B cell (primary cell): ENCODE results near the gene NOL9. TPM values are rescaled to one million over a fixed set of nuclear protein-coding genes. Genes with fewer than 3 reads are reported as not detected.

Source experiments
- ATAC-seq: fragments of 200-7000 bp; cut with Tn5 transposase; one replicate; pipeline ENCODE4 v1.10.0; 2021; ENCODE audit warnings: low read depth, mild to moderate bottlenecking, moderate number of reproducible peaks, moderate library complexity
- CTCF ChIA-PET: fragments of 350-600 bp; sonication (Branson Sonifier 250); formaldehyde crosslinking; loops from one replicate; lab custom pipeline; 2021; ENCODE audit warnings: antibody characterized with exemption, inconsistent platforms; lab: Charles Lee
- POLR2A ChIA-PET: fragments of 350-600 bp; sonication (Branson Sonifier 250); formaldehyde crosslinking; loops from one replicate; lab custom pipeline; 2021; ENCODE audit warnings: antibody characterized with exemption; lab: Charles Lee
- DNase-seq: peaks from one replicate; pipeline ENCODE4 v3.0.0; 2013
- H2AFZ ChIP-seq: 2 replicates; pipeline ENCODE4 v1.6.1; 2012; ENCODE audit warnings: mild to moderate bottlenecking, low read depth, low read length; ENCODE audit not compliant: insufficient read depth, poor library complexity, severe bottlenecking
- H3K27ac ChIP-seq, 2 donors: 1 replicate in 1 of 2; 2 replicates in 1 of 2; pipeline ENCODE4 v1.5.1; 2012 to 2013; ENCODE audit warnings: low read length in 2 of 2, mild to moderate bottlenecking in 2 of 2, moderate library complexity in 1 of 2
- H3K27me3 ChIP-seq, 4 experiments: fragments of 200-600 bp in 1 of 4; sonication (generic) in 1 of 4; replicated peaks in 1 of 4; 1 replicate in 2 of 4; 2 replicates in 2 of 4; pipeline versions ENCODE4 v1.6.1 to v1.7.0; 2013 to 2016; ENCODE audit warnings: low read length in 3 of 4, mild to moderate bottlenecking in 2 of 4, mixed read lengths in 1 of 4, moderate library complexity in 1 of 4; ENCODE audit not compliant: insufficient read depth in 4 of 4, control insufficient read depth in 3 of 4; ENCODE audit errors: control extremely low read depth in 1 of 4
- H3K36me3 ChIP-seq, 2 experiments: replicated peaks in 1 of 2; 1 replicate in 1 of 2; 2 replicates in 1 of 2; pipeline versions ENCODE4 v1.6.1 to v1.7.1; 2013; ENCODE audit warnings: low read length in 1 of 2; ENCODE audit not compliant: insufficient read depth in 2 of 2, control insufficient read depth in 1 of 2; ENCODE audit errors: control extremely low read depth in 1 of 2, extremely low read depth in 1 of 2
- H3K4me1 ChIP-seq, 2 donors: fragments of 200-600 bp in 1 of 2; sonication (generic) in 1 of 2; 1 replicate in 1 of 2; 2 replicates in 1 of 2; pipeline versions ENCODE4 v1.5.1 to v1.6.1; 2013 to 2017; ENCODE audit warnings: low read length in 2 of 2; ENCODE audit not compliant: control insufficient read depth in 2 of 2, insufficient read depth in 2 of 2
- H3K4me2 ChIP-seq: replicated peaks from 2 replicates; pipeline ENCODE3; 2012; ENCODE audit warnings: mild to moderate bottlenecking, low read depth, low read length; ENCODE audit not compliant: poor library complexity, severe bottlenecking
- H3K4me3 ChIP-seq, 5 experiments: fragments of 200-600 bp in 1 of 5; sonication (generic) in 1 of 5; 1 replicate in 3 of 5; 2 replicates in 2 of 5; pipeline versions ENCODE4 v1.5.1 to v1.7.0; 2011 to 2016; ENCODE audit warnings: low read length in 4 of 5, mild to moderate bottlenecking in 4 of 5, low read depth in 2 of 5, control low read depth in 1 of 5, moderate library complexity in 1 of 5; ENCODE audit not compliant: insufficient read depth in 1 of 5; ENCODE audit errors: control extremely low read depth in 1 of 5, extremely low read depth in 1 of 5
- H3K79me2 ChIP-seq: fragments of 200-600 bp; sonication (generic); one replicate; pipeline ENCODE4 v1.6.0; 2016; ENCODE audit warnings: low read length; ENCODE audit not compliant: control insufficient read depth, insufficient read depth
- H3K9ac ChIP-seq: fragments of 200-600 bp; sonication (generic); 2 replicates; pipeline ENCODE4 v1.6.1; 2017; ENCODE audit warnings: mild to moderate bottlenecking, low read length, moderate library complexity
- H3K9me3 ChIP-seq, 3 donors: one replicate each; pipeline versions ENCODE4 v1.6.1 to v1.7.1; 2013; ENCODE audit warnings: low read length in 2 of 3; ENCODE audit not compliant: control insufficient read depth in 2 of 3, insufficient read depth in 1 of 3; ENCODE audit errors: control extremely low read depth in 1 of 3
- H4K20me1 ChIP-seq: 2 replicates; pipeline ENCODE4 v1.6.0; 2012; ENCODE audit warnings: mild to moderate bottlenecking, low read length; ENCODE audit not compliant: insufficient read depth, control insufficient read depth, poor library complexity, severe bottlenecking
- H3K27ac Mint-ChIP-seq: one replicate; pipeline ENCODE4 v1.8.0; 2021; ENCODE audit warnings: mixed read lengths
- H3K27me3 Mint-ChIP-seq: one replicate; pipeline ENCODE4 v1.8.0; 2021; ENCODE audit warnings: mixed read lengths
- H3K4me1 Mint-ChIP-seq: one replicate; pipeline ENCODE4 v1.8.0; 2021; ENCODE audit warnings: mixed read lengths
- H3K4me3 Mint-ChIP-seq: one replicate; pipeline ENCODE4 v1.8.0; 2021; ENCODE audit warnings: mixed read lengths
- H3K9me3 Mint-ChIP-seq: one replicate; pipeline ENCODE4 v1.8.0; 2022; ENCODE audit warnings: mixed read lengths; ENCODE audit not compliant: insufficient read depth
- CTCF ChIP-seq: fragments of 200-600 bp; IDR thresholded peaks from one replicate; pipeline ENCODE4 v1.8.0; 2022; ENCODE audit warnings: antibody characterized with exemption, mild to moderate bottlenecking
- EZH2 ChIP-seq: IDR thresholded peaks from 2 replicates; pipeline ENCODE4 v1.6.1; 2012; ENCODE audit warnings: borderline replicate concordance, low read depth, mild to moderate bottlenecking, moderate library complexity, low read length; ENCODE audit not compliant: insufficient read depth, poor library complexity, severe bottlenecking
- WGBS: methylation state at CpG from one replicate; pipeline ENCODE4 v1.1.5; 2013; ENCODE audit warnings: missing lambda C conversion rate; ENCODE audit not compliant: insufficient coverage; 5-methylcytosine and 5-hydroxymethylcytosine counted together
- intact Hi-C: fragments of 100-400 bp; cut with micrococcal nuclease; formaldehyde crosslinking; loops from one replicate; pipeline ENCODE4 v1.10.0; 2022
- polyA plus RNA-seq: library from polyadenylated mRNA; depleted of rRNA; stranded (reverse); fragments of >200 nt; gene quantifications from 2 replicates; pipeline ENCODE4 v1.2.3, GENCODE V29; 2012
- total RNA-seq, 2 donors: library from RNA; stranded (reverse); fragments of 120-200 nt in 1 of 2; gene quantifications; 1 replicate in 1 of 2; 2 replicates in 1 of 2; pipeline versions ENCODE4 v1.2.3 to v1.2.4, GENCODE V29; 2013 to 2022

Gene NOL9
- total and polyA plus RNA-seq, 2 donors (not counting 1 experiment from before 2014, with no cell fraction given) = 23.8 to 49.5 TPM

GRCh38 chr1:6528492-6528891, 25.8 kb downstream of the NOL9 start:
- Mint-ChIP-seq H3K4me3 (no peak overlapping the region), H3K9me3 (no peaks in the 10 kb centered on the region), H3K27ac (no peak overlapping the region), H3K27me3 (no peaks in the 10 kb centered on the region), H3K4me1 (no peaks in the 10 kb centered on the region)
- Histone ChIP-seq H3K27ac (no peak overlapping the region), H3K79me2 (no peaks in the 10 kb centered on the region), H3K4me2 (no peak overlapping the region), H4K20me1 (no peaks in the 10 kb centered on the region), H3K27me3 (no peaks in the 10 kb centered on the region), H3K4me1 (no peaks in the 10 kb centered on the region), H3K36me3 (peaks cover 6 to 66% of the 10 kb centered on the region in 2 experiments), H3K9ac (no peak overlapping the region), H2AFZ (no peak overlapping the region), H3K4me3 (no peak overlapping the region), H3K9me3 (no peaks in the 10 kb centered on the region)
- ChIA-PET POLR2A (no interaction called here), CTCF (no interaction called here)
- DNase-seq = no peak
- intact Hi-C loops = no loop called here
- WGBS = 98% methylated on average over 6 of the region's 7 CpGs
- TF ChIP-seq CTCF (no peak), EZH2 (no peak)
- no peak for ATAC-seq

GRCh38 chr1:6526316-6526715, 28.0 kb downstream of the NOL9 start:
- Histone ChIP-seq H3K4me1 (no peaks in the 10 kb centered on the region), H4K20me1 (no peaks in the 10 kb centered on the region), H3K27me3 (no peaks in the 10 kb centered on the region), H3K36me3 (peaks cover 0 to 44% of the 10 kb centered on the region in 2 experiments), H2AFZ (no peak overlapping the region), H3K79me2 (no peaks in the 10 kb centered on the region), H3K9me3 (no peaks in the 10 kb centered on the region), H3K27ac (no peak overlapping the region), H3K9ac (no peak overlapping the region), H3K4me2 (no peak overlapping the region), H3K4me3 (no peak overlapping the region)
- Mint-ChIP-seq H3K4me1 (no peaks in the 10 kb centered on the region), H3K9me3 (no peaks in the 10 kb centered on the region), H3K4me3 (no peak overlapping the region), H3K27me3 (no peaks in the 10 kb centered on the region), H3K27ac (no peak overlapping the region)
- intact Hi-C loops = no loop called here
- no peak for ATAC-seq
- ChIA-PET POLR2A (no interaction called here), CTCF (no interaction called here)
- TF ChIP-seq CTCF = no peak
- DNase-seq = no peak
- 86% methylated on average over 10 of the region's 11 CpGs for WGBS
